Measurements from ENCODE around the gene LHFPL4.
"Not testable (repeated sequence)": the region's sequence is repeated elsewhere in the genome, so short reads cannot be mapped to it uniquely, and the experiment has no call there.

LHFPL4 gene

GRCh38 chr3:9553021-9553947 lies at the start of gene LHFPL4:
LHFPL4 (minus strand) TSS chr3:9553822; CDS start chr3:9552679, 1,143 bp downstream.
- DNase-seq (ENCODE audit: extremely low read depth in 1 of 2, low read depth in 1 of 2) = no peak

GRCh38 chr3:9602620-9603019 lies 49.0 kb upstream of the LHFPL4 start:
- no peak for DNase-seq (ENCODE audit: extremely low read depth in 1 of 2, low read depth in 1 of 2)

- not testable (repeated sequence) for DNase-seq (ENCODE audit: extremely low read depth in 1 of 2, low read depth in 1 of 2)
Observed at GRCh38 chr3:9601006-9601581, 47.5 kb upstream of the LHFPL4 start.

- peak in 1 of 2 donors; percentile 13 for DNase-seq (ENCODE audit: extremely low read depth in 1 of 2, low read depth in 1 of 2)
Observed at GRCh38 chr3:9600597-9600996, 47.0 kb upstream of the LHFPL4 start.

- no peak for DNase-seq (ENCODE audit: extremely low read depth in 1 of 2, low read depth in 1 of 2)
Observed at GRCh38 chr3:9598783-9599387, 45.3 kb upstream of the LHFPL4 start.

GRCh38 chr3:9595877-9596276 lies 42.3 kb upstream of the LHFPL4 start:
- no peak for DNase-seq (ENCODE audit: extremely low read depth in 1 of 2, low read depth in 1 of 2)

GRCh38 chr3:9591781-9592180 lies 38.2 kb upstream of the LHFPL4 start:
- DNase-seq (ENCODE audit: extremely low read depth in 1 of 2, low read depth in 1 of 2) = not testable (repeated sequence)

GRCh38 chr3:9590282-9590791 lies 36.7 kb upstream of the LHFPL4 start:
- no peak for DNase-seq (ENCODE audit: extremely low read depth in 1 of 2, low read depth in 1 of 2)

GRCh38 chr3:9583792-9584191 lies 30.2 kb upstream of the LHFPL4 start:
- no peak for DNase-seq (ENCODE audit: extremely low read depth in 1 of 2, low read depth in 1 of 2)

GRCh38 chr3:9583371-9583770 lies 29.7 kb upstream of the LHFPL4 start:
- DNase-seq (ENCODE audit: extremely low read depth in 1 of 2, low read depth in 1 of 2) = no peak

GRCh38 chr3:9582332-9582731 lies 28.7 kb upstream of the LHFPL4 start:
- DNase-seq (ENCODE audit: extremely low read depth in 1 of 2, low read depth in 1 of 2) = no peak

GRCh38 chr3:9581742-9582141 lies 28.1 kb upstream of the LHFPL4 start:
- no peak for DNase-seq (ENCODE audit: extremely low read depth in 1 of 2, low read depth in 1 of 2)

- no peak for DNase-seq (ENCODE audit: extremely low read depth in 1 of 2, low read depth in 1 of 2)
Observed at GRCh38 chr3:9569054-9569453, 15.4 kb upstream of the LHFPL4 start.

- DNase-seq (ENCODE audit: extremely low read depth in 1 of 2, low read depth in 1 of 2) = no peak
Observed at GRCh38 chr3:9565316-9565715, 11.7 kb upstream of the LHFPL4 start.

GRCh38 chr3:9563851-9564250 lies 10.2 kb upstream of the LHFPL4 start:
- no peak for DNase-seq (ENCODE audit: extremely low read depth in 1 of 2, low read depth in 1 of 2)

GRCh38 chr3:9560056-9560455 lies 6.4 kb upstream of the LHFPL4 start:
- not testable (repeated sequence) for DNase-seq (ENCODE audit: extremely low read depth in 1 of 2, low read depth in 1 of 2)

GRCh38 chr3:9553948-9554513 lies 409 bp upstream of the LHFPL4 start:
- no peak for DNase-seq (ENCODE audit: extremely low read depth in 1 of 2, low read depth in 1 of 2)

GRCh38 chr3:9552252-9552999 lies 1.2 kb downstream of the LHFPL4 start:
- peak in 1 of 2 donors; percentile 2 for DNase-seq (ENCODE audit: extremely low read depth in 1 of 2, low read depth in 1 of 2)

- DNase-seq (ENCODE audit: extremely low read depth in 1 of 2, low read depth in 1 of 2) = no peak
Observed at GRCh38 chr3:9550999-9551398, 2.6 kb downstream of the LHFPL4 start.

- DNase-seq (ENCODE audit: extremely low read depth in 1 of 2, low read depth in 1 of 2) = no peak
Observed at GRCh38 chr3:9549600-9549999, 4.0 kb downstream of the LHFPL4 start.

GRCh38 chr3:9548991-9549390 lies 4.6 kb downstream of the LHFPL4 start:
- no peak for DNase-seq (ENCODE audit: extremely low read depth in 1 of 2, low read depth in 1 of 2)
